ENCODE results near the gene ZDHHC21. TPM values are rescaled to one million over a fixed set of nuclear protein-coding genes. Genes with fewer than 3 reads are reported as not detected.

The ZDHHC21 gene
- total and polyA plus RNA-seq, 2 donors (not counting 3 experiments of a cell fraction or from before 2014, with no cell fraction given), result 7.2 to 25.9 TPM

- FAIRE-seq (no peak), DNase-seq (ENCODE audit: low read depth, low spot score) (no peak)
- H3K4me3 ChIP-seq (replicated peaks in 1 of 3; ENCODE audit: insufficient read depth in 1 of 3, low read depth in 1 of 3, low read length in 3 of 3), result no peak overlapping the region
- no peaks in the 10 kb centered on the region for H3K27me3 ChIP-seq (ENCODE audit: control insufficient read depth in 2 of 2, insufficient read depth in 2 of 2, low read length in 2 of 2)
- dilution Hi-C loops (cut with MboI; ENCODE audit: extremely low pct_ligation_motif_present, low sequenced_read_pairs), result no loop called here
- H4K20me1 ChIP-seq (replicated peaks; ENCODE audit: control insufficient read depth, extremely low read depth, insufficient read depth, low read length), result no peaks in the 10 kb centered on the region
- CTCF ChIA-PET, result no interaction called here
- no peak overlapping the region for H3K27ac ChIP-seq (ENCODE audit: insufficient read depth, low read depth, low read length)
- no peak overlapping the region for H3K9ac ChIP-seq (replicated peaks; ENCODE audit: extremely low read depth, insufficient read depth, low read length)
- no TSS peak for BruUV-seq (replicated peaks)
- TF ChIP-seq EZH2 (IDR thresholded peaks at IDR 0.05; ENCODE audit: borderline replicate concordance, low read depth, low read length, severe bottlenecking) (no peak), POLR2A (IDR thresholded peaks at IDR 0.05; ENCODE audit: low read depth, low read length) (no peak), MYC (IDR thresholded peaks at IDR 0.05; ENCODE audit: low read depth, low read length) (no peak), POLR2AphosphoS5 (IDR thresholded peaks at IDR 0.05; ENCODE audit: insufficient read depth, low read depth, low read length) (no peak), FOS (IDR thresholded peaks at IDR 0.05; ENCODE audit: borderline replicate concordance, insufficient read depth, low read length) (no peak), MAX (IDR thresholded peaks at IDR 0.05; ENCODE audit: insufficient read depth, insufficient read length) (no peak), JUN (IDR thresholded peaks at IDR 0.05; ENCODE audit: borderline replicate concordance, insufficient read depth, insufficient read length, low read depth) (no peak), CTCF (IDR thresholded peaks at IDR 0.05; ENCODE audit: extremely low read depth in 1 of 2, insufficient read depth in 1 of 2, low read depth in 1 of 2, low read length in 2 of 2) (no peak), GATA2 (IDR thresholded peaks at IDR 0.05; ENCODE audit: insufficient read depth, insufficient read length, low read depth, low read length) (no peak)
- H3K9me1 ChIP-seq (replicated peaks; ENCODE audit: control insufficient read depth, extremely low read depth, insufficient read depth, low read length), result no peaks in the 10 kb centered on the region
- intact Hi-C loops (cut with micrococcal nuclease), result no loop called here
- H3K79me2 ChIP-seq (ENCODE audit: control insufficient read depth, insufficient read depth, low read length), result no peaks in the 10 kb centered on the region
- H3K9me3 ChIP-seq (replicated peaks; ENCODE audit: control insufficient read depth, insufficient read depth, low read length), result no peaks in the 10 kb centered on the region
- POLR2A ChIA-PET, result no interaction called here
- H3K4me1 ChIP-seq (ENCODE audit: control insufficient read depth, extremely low read depth, insufficient read depth, low read length), result no peaks in the 10 kb centered on the region
- H3K36me3 ChIP-seq (ENCODE audit: control insufficient read depth in 2 of 2, extremely low read depth in 1 of 2, insufficient read depth in 2 of 2, low read length in 2 of 2), result no peaks in the 10 kb centered on the region
- no peak overlapping the region for H2AFZ ChIP-seq (ENCODE audit: low read depth, low read length)
- H3K4me2 ChIP-seq (ENCODE audit: insufficient read depth, low read length), result no peak overlapping the region
Observed at GRCh38 chr9:14719231-14719923, 26.1 kb upstream of the ZDHHC21 start.
